ENCODE data around the gene PACRG.

DNA sequence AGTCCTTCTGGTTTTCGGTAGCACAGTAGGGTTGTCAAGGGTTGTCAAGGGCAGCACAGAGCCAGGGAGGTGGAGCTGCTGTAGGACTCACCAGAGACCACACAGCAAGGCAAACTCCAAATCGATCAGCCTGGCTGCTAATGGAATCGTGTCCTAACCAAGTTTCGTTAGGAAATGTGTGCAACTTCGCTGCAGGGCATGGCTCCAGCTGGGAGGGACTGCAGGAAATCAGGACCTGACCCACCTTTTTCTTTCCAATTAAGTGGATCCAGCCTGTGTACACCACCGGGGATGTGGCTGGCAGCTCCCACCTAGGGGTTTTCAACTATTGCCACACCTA lies 435.1 kb downstream of the PACRG start:
- TF ChIP-seq, protein P1, sequence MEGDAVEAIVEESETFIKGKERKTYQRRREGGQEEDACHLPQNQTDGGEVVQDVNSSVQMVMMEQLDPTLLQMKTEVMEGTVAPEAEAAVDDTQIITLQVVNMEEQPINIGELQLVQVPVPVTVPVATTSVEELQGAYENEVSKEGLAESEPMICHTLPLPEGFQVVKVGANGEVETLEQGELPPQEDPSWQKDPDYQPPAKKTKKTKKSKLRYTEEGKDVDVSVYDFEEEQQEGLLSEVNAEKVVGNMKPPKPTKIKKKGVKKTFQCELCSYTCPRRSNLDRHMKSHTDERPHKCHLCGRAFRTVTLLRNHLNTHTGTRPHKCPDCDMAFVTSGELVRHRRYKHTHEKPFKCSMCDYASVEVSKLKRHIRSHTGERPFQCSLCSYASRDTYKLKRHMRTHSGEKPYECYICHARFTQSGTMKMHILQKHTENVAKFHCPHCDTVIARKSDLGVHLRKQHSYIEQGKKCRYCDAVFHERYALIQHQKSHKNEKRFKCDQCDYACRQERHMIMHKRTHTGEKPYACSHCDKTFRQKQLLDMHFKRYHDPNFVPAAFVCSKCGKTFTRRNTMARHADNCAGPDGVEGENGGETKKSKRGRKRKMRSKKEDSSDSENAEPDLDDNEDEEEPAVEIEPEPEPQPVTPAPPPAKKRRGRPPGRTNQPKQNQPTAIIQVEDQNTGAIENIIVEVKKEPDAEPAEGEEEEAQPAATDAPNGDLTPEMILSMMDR (IDR thresholded peaks at IDR 0.05) = no peak
- no peak for TF ChIP-seq POLR2A (IDR thresholded peaks at IDR 0.05)

Measured in prostate gland (tissue), 2 donors.